Erythroblast (primary cell): ENCODE measurements around the gene COG5.

Experiments
- GATA1 ChIP-seq: IDR thresholded peaks from 2 replicates; pipeline ENCODE4 v1.6.1; 2011; ENCODE audit warnings: low read depth, mild to moderate bottlenecking, control low read depth, low read length, moderate library complexity
- POLR2A ChIP-seq: IDR thresholded peaks from 2 replicates; pipeline ENCODE4 v1.6.1; 2011; ENCODE audit warnings: mild to moderate bottlenecking, low read length

- TF ChIP-seq POLR2A = no peak
- TF ChIP-seq GATA1 = no peak
Measured at GRCh38 chr7:107354640-107355039, 209.1 kb downstream of the COG5 start.
